Suppressor macrophage treated with lipopolysaccharide for 1 hour (primary cell): ENCODE measurements around the gene NR4A2.

ENCODE experiments used
- DNase-seq, 3 donors: peaks; one replicate each; pipeline ENCODE4 v3.0.0-alpha.2; 2020 to 2022

Gene NR4A2

GRCh38 chr2:156339865-156340264 lies 7.3 kb upstream of the NR4A2 start:
- peak in 1 of 3 donors; percentile 37 for DNase-seq

- DNase-seq = no peak
Measured at GRCh38 chr2:156339110-156339847, 6.8 kb upstream of the NR4A2 start.

- no peak for DNase-seq
Measured at GRCh38 chr2:156338578-156338977, 6.1 kb upstream of the NR4A2 start.

GRCh38 chr2:156334496-156335478 lies 2.3 kb upstream of the NR4A2 start:
- peak; percentile 93 to 98 (median 96) for DNase-seq

- DNase-seq = peak in 2 of 3 donors; percentile 79 to 92
Measured at GRCh38 chr2:156333951-156334495, 1.5 kb upstream of the NR4A2 start.

GRCh38 chr2:156333274-156333950 lies 891 bp upstream of the NR4A2 start:
- DNase-seq = peak in 1 of 3 donors; percentile 85

- DNase-seq = no peak
Measured at GRCh38 chr2:156332284-156332533, 312 bp downstream of the NR4A2 start.

GRCh38 chr2:156331572-156332283 lies 793 bp downstream of the NR4A2 start:
- DNase-seq = peak; percentile 91 to 94 (median 93)

- no peak for DNase-seq
Measured at GRCh38 chr2:156329927-156330726, 2.4 kb downstream of the NR4A2 start.

GRCh38 chr2:156329031-156329926 lies 3.2 kb downstream of the NR4A2 start:
- no peak for DNase-seq

GRCh38 chr2:156327835-156328695 lies 4.5 kb downstream of the NR4A2 start:
- DNase-seq = no peak

GRCh38 chr2:156326526-156327095 lies 5.9 kb downstream of the NR4A2 start:
- DNase-seq = no peak

- DNase-seq = no peak
Measured at GRCh38 chr2:156325688-156326525, 6.6 kb downstream of the NR4A2 start.

- no peak for DNase-seq
Measured at GRCh38 chr2:156323754-156324153, 8.8 kb downstream of the NR4A2 start.

GRCh38 chr2:156322686-156323231 lies 9.8 kb downstream of the NR4A2 start:
- DNase-seq = no peak

- DNase-seq = no peak
Measured at GRCh38 chr2:156322051-156322685, 10.4 kb downstream of the NR4A2 start.

GRCh38 chr2:156321243-156321904 lies 11.1 kb downstream of the NR4A2 start:
- DNase-seq = peak in 2 of 3 donors; percentile 44 to 63
